T follicular helper cell (primary cell): Measurements from ENCODE around the gene CCDC70.
A peak's percentile ranks its signal among the peaks of the same experiment; 100 is the strongest.

Experiments
- DNase-seq: peaks from one replicate; pipeline ENCODE4 v3.0.0-alpha.2; 2020; ENCODE audit warnings: low read depth

The CCDC70 gene

GRCh38 chr13:51829568-51829899 is 32.2 kb upstream of the CCDC70 start:
- no peak for DNase-seq

- DNase-seq, result no peak
Measured at GRCh38 chr13:51831519-51831918, 30.2 kb upstream of the CCDC70 start.

GRCh38 chr13:51832471-51833152 is 29.2 kb upstream of the CCDC70 start:
- peak; percentile 48 for DNase-seq

- DNase-seq, result no peak
Measured at GRCh38 chr13:51833980-51834379, 27.8 kb upstream of the CCDC70 start.

GRCh38 chr13:51834581-51835171 is 27.1 kb upstream of the CCDC70 start:
- no peak for DNase-seq

GRCh38 chr13:51837016-51837415 is 24.8 kb upstream of the CCDC70 start:
- no peak for DNase-seq

- no peak for DNase-seq
Measured at GRCh38 chr13:51838240-51838846, 23.4 kb upstream of the CCDC70 start.

- DNase-seq, result no peak
Measured at GRCh38 chr13:51839711-51840540, 21.8 kb upstream of the CCDC70 start.

GRCh38 chr13:51840917-51841316 is 20.9 kb upstream of the CCDC70 start:
- no peak for DNase-seq

GRCh38 chr13:51841732-51842131 is 20.0 kb upstream of the CCDC70 start:
- no peak for DNase-seq

- no peak for DNase-seq
Measured at GRCh38 chr13:51843529-51843928, 18.2 kb upstream of the CCDC70 start.

GRCh38 chr13:51844862-51845573 is 16.8 kb upstream of the CCDC70 start, which contains the start of gene TMEM272:
TMEM272 (minus strand) TSS chr13:51845177; CDS start chr13:51838530, 6,647 bp downstream.
- DNase-seq, result peak; percentile 20

GRCh38 chr13:51845574-51846318 is 16.0 kb upstream of the CCDC70 start:
- no peak for DNase-seq

- no peak for DNase-seq
Measured at GRCh38 chr13:51846756-51847155, 15.0 kb upstream of the CCDC70 start.

GRCh38 chr13:51848674-51849073 is 13.1 kb upstream of the CCDC70 start:
- DNase-seq, result no peak

- no peak for DNase-seq
Measured at GRCh38 chr13:51849145-51850101, 12.3 kb upstream of the CCDC70 start.

- DNase-seq, result no peak
Measured at GRCh38 chr13:51856027-51856736, 5.6 kb upstream of the CCDC70 start.

GRCh38 chr13:51856998-51857397 is 4.8 kb upstream of the CCDC70 start:
- no peak for DNase-seq
